GM19328 (cell line): ENCODE data around the gene SLC4A4.

Experiments used
- ATAC-seq: cut with Tn5 transposase; IDR thresholded peaks from one replicate; pipeline ENCODE4 v1.9.1; 2021; ENCODE audit warnings: mild to moderate bottlenecking, moderate library complexity; ENCODE audit not compliant: unreplicated experiment

Gene SLC4A4

GRCh38 chr4:71468116-71468710 is 129.4 kb downstream of the SLC4A4 start:
- ATAC-seq: no peak

- no peak for ATAC-seq
Measured at GRCh38 chr4:71469541-71469940, 130.7 kb downstream of the SLC4A4 start.

GRCh38 chr4:71470524-71470923 is 131.7 kb downstream of the SLC4A4 start:
- ATAC-seq: no peak

- no peak for ATAC-seq
Measured at GRCh38 chr4:71472946-71473345, 134.1 kb downstream of the SLC4A4 start.

GRCh38 chr4:71473541-71474240 is 134.9 kb downstream of the SLC4A4 start:
- no peak for ATAC-seq

- ATAC-seq: no peak
Measured at GRCh38 chr4:71474731-71475130, 135.9 kb downstream of the SLC4A4 start.

GRCh38 chr4:71476240-71476639 is 137.4 kb downstream of the SLC4A4 start:
- no peak for ATAC-seq

- no peak for ATAC-seq
Measured at GRCh38 chr4:71486550-71487343, 147.9 kb downstream of the SLC4A4 start.

GRCh38 chr4:71487344-71487920 is 148.6 kb downstream of the SLC4A4 start:
- ATAC-seq: no peak

GRCh38 chr4:71494539-71494938 is 155.7 kb downstream of the SLC4A4 start:
- ATAC-seq: no peak

- ATAC-seq: no peak
Measured at GRCh38 chr4:71495454-71495853, 156.6 kb downstream of the SLC4A4 start.

GRCh38 chr4:71497078-71497477 is 158.3 kb downstream of the SLC4A4 start:
- no peak for ATAC-seq

GRCh38 chr4:71498002-71498401 is 159.2 kb downstream of the SLC4A4 start:
- no peak for ATAC-seq

- no peak for ATAC-seq
Measured at GRCh38 chr4:71498625-71499024, 159.8 kb downstream of the SLC4A4 start.

GRCh38 chr4:71501992-71502391 is 163.2 kb downstream of the SLC4A4 start:
- ATAC-seq: no peak

- no peak for ATAC-seq
Measured at GRCh38 chr4:71518283-71518989, 179.6 kb downstream of the SLC4A4 start.

- ATAC-seq: no peak
Measured at GRCh38 chr4:71520308-71520707, 181.5 kb downstream of the SLC4A4 start.

GRCh38 chr4:71520850-71521249 is 182.0 kb downstream of the SLC4A4 start:
- no peak for ATAC-seq

- ATAC-seq: no peak
Measured at GRCh38 chr4:71524756-71525155, 185.9 kb downstream of the SLC4A4 start.

GRCh38 chr4:71526637-71527406 is 188.0 kb downstream of the SLC4A4 start:
- peak; percentile 65 for ATAC-seq
